GM19099 (cell line): ENCODE data around the gene ZNF569.

Experiments used
- POLR2A ChIP-seq: IDR thresholded peaks from 3 replicates; pipeline ENCODE4 v1.6.1; 2011; ENCODE audit warnings: low read depth; ENCODE audit not compliant: insufficient read length; ENCODE audit errors: extremely low read depth

ZNF569 gene

GRCh38 chr19:37466798-37467607 lies at the start of gene ZNF569:
TSS of gene ZNF569 (minus strand) at chr19:37467444. CDS start at chr19:37444921, 22,523 bp downstream.
- peak; percentile 76 for TF ChIP-seq POLR2A

- TF ChIP-seq POLR2A, result no peak
Measured at GRCh38 chr19:37513397-37513796, 46.2 kb upstream of the ZNF569 start.

- no peak for TF ChIP-seq POLR2A
Measured at GRCh38 chr19:37511821-37512220, 44.6 kb upstream of the ZNF569 start.

GRCh38 chr19:37511186-37511585 lies 43.9 kb upstream of the ZNF569 start:
- no peak for TF ChIP-seq POLR2A

- no peak for TF ChIP-seq POLR2A
Measured at GRCh38 chr19:37507167-37507464, 39.9 kb upstream of the ZNF569 start.

- peak; percentile 30 for TF ChIP-seq POLR2A
Measured at GRCh38 chr19:37506387-37507166, 39.3 kb upstream of the ZNF569 start, which contains the start of gene ZNF793. TSS of gene ZNF793 (plus strand) at chr19:37506939. CDS start at chr19:37523440, 16,501 bp downstream.

- no peak for TF ChIP-seq POLR2A
Measured at GRCh38 chr19:37505958-37506386, 38.7 kb upstream of the ZNF569 start.

- TF ChIP-seq POLR2A, result no peak
Measured at GRCh38 chr19:37492213-37492612, 25.0 kb upstream of the ZNF569 start.

GRCh38 chr19:37484406-37485168 lies 17.3 kb upstream of the ZNF569 start:
- TF ChIP-seq POLR2A, result no peak

- no peak for TF ChIP-seq POLR2A
Measured at GRCh38 chr19:37472165-37472564, 4.9 kb upstream of the ZNF569 start.

GRCh38 chr19:37470216-37470615 lies 3.0 kb upstream of the ZNF569 start:
- TF ChIP-seq POLR2A, result no peak

GRCh38 chr19:37468961-37469777 lies 1.9 kb upstream of the ZNF569 start, which contains the start of gene ZNF570:
TSS of gene ZNF570 (plus strand) at chr19:37469356. CDS start at chr19:37470355, 999 bp downstream.
- TF ChIP-seq POLR2A, result peak; percentile 73

GRCh38 chr19:37467608-37468090 lies 405 bp upstream of the ZNF569 start:
- TF ChIP-seq POLR2A, result no peak

- TF ChIP-seq POLR2A, result no peak
Measured at GRCh38 chr19:37466277-37466797, 907 bp downstream of the ZNF569 start.
